ENCODE measurements around the gene ST6GAL2. TPM values are rescaled to one million over a fixed set of nuclear protein-coding genes. Genes with fewer than 3 reads are reported as not detected.

ST6GAL2 gene
- polyA plus RNA-seq, 1 of the 3 experiments (the other 2 are of a cell fraction), result 0.77 TPM

DNA sequence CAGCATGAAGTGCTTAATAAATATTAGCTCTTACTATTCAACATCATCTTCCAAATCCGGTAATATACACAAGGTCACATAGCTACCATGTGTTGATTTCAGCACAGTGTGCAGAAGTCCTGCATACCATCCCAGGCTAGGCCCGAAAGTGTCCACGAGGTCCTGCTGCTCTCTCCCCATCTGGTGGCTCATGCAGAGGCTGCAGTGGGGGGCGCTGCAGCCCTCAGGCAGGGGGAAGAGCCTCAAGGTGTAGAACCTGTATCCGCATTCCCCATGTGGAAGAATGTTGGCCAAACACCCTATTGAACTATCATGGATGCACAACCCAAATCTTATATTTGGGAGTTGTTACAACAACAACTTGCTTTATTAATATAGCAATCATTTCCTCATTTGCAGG, 88.5 kb downstream of the ST6GAL2 start (continued):
- no peak for TF ChIP-seq YY1 (IDR thresholded peaks at IDR 0.05; ENCODE audit: low read depth)
- TF ChIP-seq, protein P1, sequence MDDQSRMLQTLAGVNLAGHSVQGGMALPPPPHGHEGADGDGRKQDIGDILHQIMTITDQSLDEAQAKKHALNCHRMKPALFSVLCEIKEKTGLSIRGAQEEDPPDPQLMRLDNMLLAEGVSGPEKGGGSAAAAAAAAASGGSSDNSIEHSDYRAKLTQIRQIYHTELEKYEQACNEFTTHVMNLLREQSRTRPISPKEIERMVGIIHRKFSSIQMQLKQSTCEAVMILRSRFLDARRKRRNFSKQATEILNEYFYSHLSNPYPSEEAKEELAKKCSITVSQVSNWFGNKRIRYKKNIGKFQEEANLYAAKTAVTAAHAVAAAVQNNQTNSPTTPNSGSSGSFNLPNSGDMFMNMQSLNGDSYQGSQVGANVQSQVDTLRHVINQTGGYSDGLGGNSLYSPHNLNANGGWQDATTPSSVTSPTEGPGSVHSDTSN (IDR thresholded peaks at IDR 0.05), result no peak
- no peak for TF ChIP-seq IRF3 (IDR thresholded peaks at IDR 0.05; ENCODE audit: low read depth, low read length)
- TF ChIP-seq, protein P2, sequence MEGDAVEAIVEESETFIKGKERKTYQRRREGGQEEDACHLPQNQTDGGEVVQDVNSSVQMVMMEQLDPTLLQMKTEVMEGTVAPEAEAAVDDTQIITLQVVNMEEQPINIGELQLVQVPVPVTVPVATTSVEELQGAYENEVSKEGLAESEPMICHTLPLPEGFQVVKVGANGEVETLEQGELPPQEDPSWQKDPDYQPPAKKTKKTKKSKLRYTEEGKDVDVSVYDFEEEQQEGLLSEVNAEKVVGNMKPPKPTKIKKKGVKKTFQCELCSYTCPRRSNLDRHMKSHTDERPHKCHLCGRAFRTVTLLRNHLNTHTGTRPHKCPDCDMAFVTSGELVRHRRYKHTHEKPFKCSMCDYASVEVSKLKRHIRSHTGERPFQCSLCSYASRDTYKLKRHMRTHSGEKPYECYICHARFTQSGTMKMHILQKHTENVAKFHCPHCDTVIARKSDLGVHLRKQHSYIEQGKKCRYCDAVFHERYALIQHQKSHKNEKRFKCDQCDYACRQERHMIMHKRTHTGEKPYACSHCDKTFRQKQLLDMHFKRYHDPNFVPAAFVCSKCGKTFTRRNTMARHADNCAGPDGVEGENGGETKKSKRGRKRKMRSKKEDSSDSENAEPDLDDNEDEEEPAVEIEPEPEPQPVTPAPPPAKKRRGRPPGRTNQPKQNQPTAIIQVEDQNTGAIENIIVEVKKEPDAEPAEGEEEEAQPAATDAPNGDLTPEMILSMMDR (IDR thresholded peaks at IDR 0.05), result no peak
- no peak for TF ChIP-seq TAF1 (IDR thresholded peaks at IDR 0.05; ENCODE audit: borderline replicate concordance, low read depth, low read length)
- TF ChIP-seq GATA2 (CRISPR knock-in tag; IDR thresholded peaks at IDR 0.05), result no peak
- TF ChIP-seq RFX5 (IDR thresholded peaks at IDR 0.05; ENCODE audit: low read length), result no peak

DNA sequence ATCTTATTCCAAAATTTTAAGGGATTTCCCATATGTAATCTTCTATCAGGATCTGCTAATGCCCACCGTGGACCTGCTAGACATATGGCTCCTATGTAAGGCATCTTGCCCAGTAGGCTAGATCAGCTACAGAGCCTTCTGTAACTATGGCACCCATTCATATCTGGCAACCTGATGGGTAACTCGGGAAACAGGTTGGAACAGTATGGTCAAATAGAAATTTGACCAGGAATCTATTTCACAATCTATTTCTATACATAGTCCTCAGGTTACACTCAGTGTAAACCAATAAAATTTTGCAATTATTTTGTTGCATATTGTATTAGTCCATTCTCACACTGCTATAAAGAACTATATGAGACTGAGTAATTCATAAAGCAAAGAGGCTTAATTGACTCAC, 93.3 kb downstream of the ST6GAL2 start:
- H3K9me3 ChIP-seq, result no peaks in the 10 kb centered on the region

More for the DNA sequence above, 93.3 kb downstream of the ST6GAL2 start:
- CTCF ChIA-PET, result interaction anchor here (1.2 kb wide), 1 partner anchor 154 kb away, joined by 4 read pairs; no protein-coding TSS in a partner anchor
- Histone ChIP-seq H3K4me1 (ENCODE audit: control insufficient read depth in 1 of 2, insufficient read depth in 2 of 2, low read depth in 1 of 2, low read length in 1 of 2) (no peaks in the 10 kb centered on the region), H3K9ac (no peak overlapping the region), H3F3A (replicated peaks; ENCODE audit: insufficient read depth) (no peaks in the 10 kb centered on the region), H2AFZ (ENCODE audit: low read depth) (no peak overlapping the region), H3K4me3 (ENCODE audit: low read depth in 2 of 2, low read length in 1 of 2) (no peak overlapping the region), H3K9me2 (no peaks in the 10 kb centered on the region), H3K4me2 (no peak overlapping the region), H3K36me3 (replicated peaks in 1 of 2; ENCODE audit: control insufficient read depth in 1 of 2, insufficient read depth in 2 of 2, low read length in 1 of 2) (no peaks in the 10 kb centered on the region), H3K27ac (ENCODE audit: low read depth in 2 of 2, low read length in 1 of 2) (no peak overlapping the region), H4K20me1 (ENCODE audit: insufficient read depth) (no peaks in the 10 kb centered on the region), H3K79me2 (ENCODE audit: insufficient read depth) (no peaks in the 10 kb centered on the region), H3K27me3 (ENCODE audit: insufficient read depth) (no peaks in the 10 kb centered on the region)
- TF ChIP-seq JUND (IDR thresholded peaks at IDR 0.05) (no peak), FOSL2 (IDR thresholded peaks at IDR 0.05; ENCODE audit: borderline replicate concordance, low read depth) (no peak), MXI1 (IDR thresholded peaks at IDR 0.05; ENCODE audit: low read depth, low read length) (no peak), EZH2phosphoT487 (IDR thresholded peaks at IDR 0.05; ENCODE audit: borderline replicate concordance, low read depth) (no peak), EP300 (IDR thresholded peaks at IDR 0.05; ENCODE audit: borderline replicate concordance in 1 of 2, low read depth in 1 of 2, low read length in 1 of 2) (no peak), SIN3A (IDR thresholded peaks at IDR 0.05; ENCODE audit: borderline replicate concordance, low read depth, low read length) (no peak), RXRA (IDR thresholded peaks at IDR 0.05; ENCODE audit: borderline replicate concordance, low read depth) (no peak), MEF2A (IDR thresholded peaks at IDR 0.05; ENCODE audit: borderline replicate concordance, low read depth) (no peak), RFX5 (IDR thresholded peaks at IDR 0.05; ENCODE audit: low read length) (no peak), TAF1 (IDR thresholded peaks at IDR 0.05; ENCODE audit: borderline replicate concordance, low read depth, low read length) (no peak), RCOR1 (IDR thresholded peaks at IDR 0.05; ENCODE audit: low read length) (no peak), POLR2AphosphoS5 (IDR thresholded peaks at IDR 0.05; ENCODE audit: low read depth, low read length) (no peak), RAD21 (IDR thresholded peaks at IDR 0.05; ENCODE audit: low read length) (no peak), GATA2 (CRISPR knock-in tag; IDR thresholded peaks at IDR 0.05) (no peak), GABPA (IDR thresholded peaks at IDR 0.05; ENCODE audit: low read depth) (no peak), ZBTB33 (IDR thresholded peaks at IDR 0.05; ENCODE audit: borderline replicate concordance, low read depth) (no peak)
- TF ChIP-seq, protein P1 (IDR thresholded peaks at IDR 0.05), result no peak
- DNase-seq, result no peak
- 5% methylated on average over 2 of the region's 2 CpGs for WGBS (ENCODE audit: low lambda C conversion rate)
- POLR2A ChIA-PET, result no interaction called here
